Activated gamma-delta T cell treated with anti-CD3 and anti-CD28 coated beads, Interleukin-2, amount 50 U/mL, for 16 hours (primary cell): Measurements from ENCODE around the gene SH3RF3.

ENCODE experiments used
- DNase-seq: peaks from one replicate; pipeline ENCODE4 v3.0.0-alpha.2; 2020; ENCODE audit warnings: low read depth

The SH3RF3 gene

DNA sequence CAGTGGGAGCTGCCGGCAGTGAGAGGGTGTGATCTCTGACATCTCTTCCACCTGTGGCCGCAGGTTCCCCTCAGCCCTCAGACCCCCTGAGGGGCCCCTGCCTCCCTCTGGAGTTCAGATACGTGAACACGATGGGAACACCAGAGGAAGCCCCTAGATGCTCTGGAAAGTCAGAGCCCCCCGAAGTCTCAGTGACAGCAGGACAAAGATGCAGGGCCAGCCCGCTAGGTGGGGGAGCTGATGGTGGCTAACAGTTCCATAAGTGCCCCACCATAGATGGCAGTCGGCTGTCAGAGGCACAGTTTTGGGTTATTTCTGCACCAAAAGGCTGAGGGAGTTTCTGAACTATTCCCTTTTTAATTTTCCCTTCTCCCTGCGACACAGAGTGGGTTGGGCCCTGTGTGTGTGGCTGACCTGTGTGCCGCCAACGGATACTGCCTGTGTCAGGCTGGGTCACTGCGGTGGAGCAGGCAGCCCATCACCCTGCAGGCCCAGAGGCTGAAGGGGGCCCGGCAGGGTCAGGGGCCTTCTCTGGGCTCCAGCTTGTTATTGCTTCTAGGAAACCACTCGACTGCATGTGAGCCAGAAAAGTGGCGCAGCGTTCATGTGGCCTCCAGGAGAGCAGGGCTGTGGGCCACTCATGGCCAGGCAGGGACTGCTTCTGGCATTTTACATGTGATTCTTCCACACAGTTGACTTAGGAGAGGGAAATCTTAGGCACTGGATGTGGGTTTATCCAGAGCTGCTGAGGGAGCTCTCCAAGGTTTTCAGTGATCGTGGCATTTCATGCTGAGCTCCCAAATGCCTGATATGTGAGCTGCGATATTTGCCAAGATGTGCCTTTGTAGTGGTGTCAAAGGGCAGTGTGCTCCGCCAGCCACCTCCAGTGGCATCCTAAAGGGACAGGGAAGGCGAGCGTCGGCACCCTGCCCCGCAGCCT is 225.1 kb downstream of the SH3RF3 start:
- no peak for DNase-seq

GRCh38 chr2:109355192-109355843 is 226.3 kb downstream of the SH3RF3 start:
- DNase-seq: no peak

DNA sequence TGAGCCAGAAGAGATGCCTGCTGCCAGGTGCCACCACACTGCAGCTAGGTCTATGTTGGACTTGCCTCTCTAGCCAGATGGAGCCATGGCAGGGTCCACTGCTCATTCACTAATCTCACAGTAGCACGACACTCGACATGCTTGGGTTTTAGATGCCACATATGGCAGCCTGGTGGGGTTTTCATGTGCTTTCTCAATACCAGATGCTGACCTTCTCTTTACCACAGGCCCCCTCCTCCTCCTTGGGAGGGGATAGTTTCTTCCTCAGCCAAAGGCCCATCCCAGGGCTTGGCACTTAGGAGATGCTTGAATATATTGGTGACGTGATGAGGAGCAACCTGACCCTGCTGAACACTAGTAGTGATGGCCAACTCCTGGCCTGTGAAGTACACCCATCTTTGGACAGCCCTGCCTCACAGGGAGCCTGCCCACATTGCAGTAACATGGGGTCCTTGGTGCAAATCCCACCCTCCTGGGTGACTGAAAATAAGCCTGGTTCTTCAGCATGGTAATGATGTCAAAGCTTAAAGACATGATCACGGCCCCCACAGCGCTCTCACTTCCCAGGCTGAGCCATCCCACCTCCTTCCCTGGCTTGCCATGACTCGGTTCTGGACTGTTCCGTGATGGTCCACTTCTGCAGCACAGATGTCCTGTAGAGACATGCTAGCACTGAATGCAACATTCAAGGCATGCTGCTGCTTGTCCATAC is 227.5 kb downstream of the SH3RF3 start:
- no peak for DNase-seq

GRCh38 chr2:109364217-109364616 is 235.2 kb downstream of the SH3RF3 start:
- no peak for DNase-seq

- DNase-seq: no peak
Observed at GRCh38 chr2:109365131-109365530, 236.1 kb downstream of the SH3RF3 start.

DNA sequence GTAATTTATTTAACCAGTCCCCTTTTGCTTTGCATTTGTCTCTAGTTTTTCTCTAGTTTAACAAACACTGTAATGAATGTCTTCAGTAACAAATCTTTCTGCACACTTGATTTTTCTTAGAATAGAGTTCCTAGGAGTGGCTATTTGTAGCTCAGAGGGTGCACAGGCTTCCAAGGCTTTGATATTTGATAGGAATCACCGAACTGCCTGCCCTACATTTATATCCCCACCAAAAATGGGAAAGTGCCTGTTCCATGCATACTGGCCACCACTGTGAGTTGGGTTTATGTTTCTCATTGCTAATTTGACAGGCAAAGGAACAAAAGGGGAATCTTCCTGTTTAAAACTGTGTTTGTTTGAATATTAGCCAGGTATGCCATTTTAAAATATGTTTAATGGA is 238.7 kb downstream of the SH3RF3 start:
- no peak for DNase-seq

- no peak for DNase-seq
Observed at GRCh38 chr2:109368798-109369197, 239.8 kb downstream of the SH3RF3 start.

DNA sequence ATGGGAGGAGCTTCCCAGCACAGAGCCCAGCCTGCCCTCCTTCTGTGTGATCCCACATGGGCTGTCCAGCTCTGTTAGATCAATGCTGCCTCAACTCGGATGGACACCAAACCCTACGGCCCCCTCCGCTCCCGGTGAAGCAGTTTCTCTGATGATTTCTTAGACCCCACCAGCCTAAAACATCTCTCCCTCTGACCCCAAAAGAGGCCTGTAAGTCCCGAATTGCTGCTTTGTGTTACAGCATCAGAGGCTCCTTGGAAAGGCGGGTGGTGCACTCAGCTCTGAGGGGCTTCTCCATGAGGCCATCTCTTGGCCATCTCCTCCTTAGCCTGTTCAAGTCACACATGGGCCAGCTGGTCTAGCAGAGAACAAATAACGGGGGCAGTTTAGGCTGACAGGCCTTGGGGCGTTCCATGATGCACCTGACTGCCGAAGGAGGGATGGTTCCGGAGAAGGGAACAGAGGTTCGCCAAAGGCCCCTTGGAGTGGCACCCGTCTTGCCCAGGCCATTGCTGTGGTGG is 240.7 kb downstream of the SH3RF3 start:
- no peak for DNase-seq

- no peak for DNase-seq
Observed at GRCh38 chr2:109370399-109371035, 241.5 kb downstream of the SH3RF3 start.

DNA sequence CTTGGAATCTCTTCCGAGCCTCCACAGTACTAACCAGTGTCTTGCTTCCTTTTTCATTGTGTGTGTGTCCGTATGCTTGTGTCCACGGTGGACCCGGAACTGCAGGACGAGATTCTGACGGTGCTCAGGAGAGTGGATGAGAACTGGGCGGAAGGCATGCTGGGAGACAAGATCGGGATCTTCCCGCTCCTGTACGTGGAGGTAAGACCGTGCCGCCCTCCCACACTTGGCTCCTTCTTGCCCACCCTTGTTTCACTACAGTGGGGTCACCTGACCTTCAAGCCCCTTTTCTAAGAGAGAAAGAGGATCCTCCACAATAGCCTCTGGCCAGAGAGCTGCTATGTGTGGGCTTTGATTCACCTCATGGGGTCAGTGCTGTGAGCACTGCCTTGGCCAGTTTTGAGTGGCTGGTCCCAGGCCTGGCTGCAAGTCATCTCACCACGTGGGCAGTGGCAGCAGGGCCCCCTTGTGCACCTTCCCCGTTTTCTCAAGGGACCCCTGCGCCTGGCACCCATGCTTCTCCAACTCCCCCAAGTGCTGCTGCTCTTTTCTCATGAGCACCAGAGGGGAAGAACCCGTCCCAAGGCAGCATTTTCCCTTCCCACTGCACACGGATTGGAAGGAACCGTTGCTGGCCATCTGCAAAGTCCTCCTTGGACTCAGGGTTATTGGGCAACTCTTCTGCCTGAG is 242.6 kb downstream of the SH3RF3 start:
- no peak for DNase-seq

DNA sequence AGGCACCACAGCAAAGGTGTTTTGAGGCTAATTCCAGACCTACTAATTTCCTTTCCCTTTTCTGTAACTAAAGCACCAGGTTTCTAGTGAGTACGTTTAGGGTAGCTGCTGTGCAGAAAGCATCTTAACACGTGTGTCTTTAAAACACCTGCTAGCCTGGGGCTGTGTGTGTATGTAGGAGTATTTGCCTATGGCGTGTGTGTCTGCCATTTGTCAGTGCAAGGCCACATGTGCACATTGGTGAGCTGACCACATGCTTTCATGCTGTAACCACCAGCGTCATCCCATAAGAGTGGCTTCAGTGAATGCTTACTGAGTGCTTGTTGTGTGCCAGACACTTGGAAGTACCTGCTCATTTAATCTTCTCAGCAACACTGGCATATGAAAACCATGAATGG is 243.2 kb downstream of the SH3RF3 start:
- no peak for DNase-seq

DNA sequence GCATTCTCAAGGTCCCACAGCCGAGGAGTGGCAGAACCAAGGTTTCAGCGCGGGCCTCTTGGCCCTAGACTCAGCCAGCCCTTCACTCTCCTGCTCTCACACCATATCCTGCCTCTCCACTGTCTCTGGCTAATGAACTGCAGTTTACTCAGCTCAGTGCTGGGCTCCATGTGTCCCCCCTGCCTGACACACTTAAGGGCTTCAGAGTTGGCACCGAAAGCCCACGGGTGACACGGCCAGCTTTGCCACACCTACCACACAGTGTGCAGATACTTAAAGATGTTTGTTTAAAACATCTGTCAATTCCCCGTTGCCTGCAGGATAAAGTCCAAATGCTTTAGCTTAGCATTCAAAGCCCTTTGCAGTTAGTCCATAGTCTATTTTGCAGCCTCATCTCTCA is 243.6 kb downstream of the SH3RF3 start:
- no peak for DNase-seq

- DNase-seq: no peak
Observed at GRCh38 chr2:109373791-109374547, 245.0 kb downstream of the SH3RF3 start.

DNA sequence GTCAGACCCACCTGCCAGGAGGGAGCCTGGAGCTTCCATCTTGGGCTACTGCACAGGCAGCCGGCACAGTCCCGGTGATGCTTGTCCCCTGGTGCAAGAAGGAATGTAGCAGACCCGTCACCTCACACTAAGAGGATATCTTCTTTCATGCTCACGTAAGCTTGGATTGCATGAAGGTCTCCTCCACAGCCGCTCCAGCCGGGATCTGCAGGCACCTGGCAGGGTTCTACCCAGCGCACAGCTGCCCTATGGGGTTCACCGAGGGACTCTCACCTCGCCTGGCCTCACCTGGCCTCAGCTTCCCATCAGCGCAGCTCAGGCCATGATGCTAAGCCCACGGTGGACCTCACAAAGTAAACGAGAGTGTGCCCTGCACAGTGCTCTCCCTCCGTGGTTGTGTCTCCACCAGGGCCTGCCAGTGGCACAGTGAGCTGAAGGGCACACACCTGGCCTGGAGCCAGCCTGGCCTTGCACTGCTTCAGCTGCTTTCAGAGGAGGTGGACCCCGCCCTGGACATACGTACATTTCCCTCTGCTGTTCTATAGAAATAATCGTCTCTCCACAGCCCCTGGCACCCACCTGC is 245.6 kb downstream of the SH3RF3 start:
- no peak for DNase-seq

- no peak for DNase-seq
Observed at GRCh38 chr2:109375131-109375561, 246.1 kb downstream of the SH3RF3 start.

DNA sequence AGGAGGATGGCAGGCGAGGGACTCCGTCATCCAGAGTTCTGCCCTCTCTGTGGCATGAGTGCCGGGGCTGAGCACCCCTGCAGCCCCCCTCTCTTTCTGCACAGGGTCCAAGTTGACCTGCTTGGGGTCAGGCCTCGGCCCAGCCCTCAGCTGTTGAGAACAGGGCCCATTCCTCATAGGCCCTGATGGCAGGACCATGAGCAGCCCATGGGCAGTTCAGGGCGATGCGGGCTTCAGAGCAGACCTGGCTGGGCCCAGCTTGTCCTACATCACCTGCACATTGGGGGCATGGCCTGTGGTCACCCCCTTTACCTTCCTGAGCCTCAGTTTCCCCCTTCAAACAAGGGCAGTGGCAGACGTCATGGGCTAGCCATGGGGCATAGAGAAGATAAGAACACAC is 246.7 kb downstream of the SH3RF3 start:
- DNase-seq: no peak

DNA sequence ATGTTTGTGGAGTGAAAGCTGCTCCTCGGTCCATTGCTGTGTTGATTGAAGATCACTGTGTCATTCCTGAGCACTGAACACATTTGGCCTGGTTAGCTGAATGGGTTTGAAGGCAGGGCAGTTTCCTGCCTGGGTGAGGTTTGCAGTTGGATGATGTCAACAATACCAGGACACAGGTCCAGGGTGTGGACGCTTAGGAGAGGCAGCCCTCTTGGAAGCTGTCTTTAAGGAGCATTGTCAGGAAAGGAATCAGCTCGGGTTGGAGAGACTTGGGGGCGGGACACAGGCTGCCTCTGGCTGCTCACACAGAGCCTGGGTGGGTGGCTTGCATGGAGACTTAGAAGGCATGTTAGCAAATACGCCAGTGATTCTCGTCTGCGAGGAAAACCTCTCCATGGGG is 247.1 kb downstream of the SH3RF3 start:
- DNase-seq: no peak

DNA sequence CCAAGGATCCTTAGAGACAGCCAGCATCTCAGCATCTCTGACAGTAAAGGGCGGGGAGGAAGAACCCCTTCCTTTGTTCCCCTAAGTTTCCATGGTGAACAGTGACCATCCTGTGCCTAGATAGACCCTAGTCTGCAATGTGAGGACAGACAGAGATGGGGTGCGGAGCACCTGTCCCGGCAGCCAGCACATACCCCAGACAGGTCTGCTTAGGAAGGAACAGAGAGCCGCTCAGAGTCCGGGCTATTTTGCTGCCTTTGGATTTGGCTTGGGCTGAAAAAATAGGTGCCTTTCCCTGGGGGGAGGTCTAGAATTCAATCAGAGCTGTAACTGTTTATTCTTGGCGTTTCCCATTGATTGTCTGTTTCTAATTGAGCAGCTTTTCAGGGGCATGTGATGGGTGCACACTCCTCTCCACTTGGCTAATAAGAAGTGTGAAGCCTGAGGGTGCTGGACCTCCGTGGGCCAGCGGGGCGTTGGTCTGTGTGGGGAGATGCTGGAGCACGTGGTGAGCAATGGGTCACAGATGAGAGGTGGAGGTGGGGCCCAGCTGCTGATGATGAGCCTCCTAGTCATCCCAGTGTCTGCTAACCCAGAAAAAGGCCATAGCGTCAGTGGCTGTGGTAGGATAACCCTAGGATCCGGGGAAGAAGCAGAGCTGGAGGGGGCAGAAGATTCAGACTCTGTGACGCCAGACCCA is 247.9 kb downstream of the SH3RF3 start:
- no peak for DNase-seq

- no peak for DNase-seq
Observed at GRCh38 chr2:109377976-109378375, 249.0 kb downstream of the SH3RF3 start.

DNA sequence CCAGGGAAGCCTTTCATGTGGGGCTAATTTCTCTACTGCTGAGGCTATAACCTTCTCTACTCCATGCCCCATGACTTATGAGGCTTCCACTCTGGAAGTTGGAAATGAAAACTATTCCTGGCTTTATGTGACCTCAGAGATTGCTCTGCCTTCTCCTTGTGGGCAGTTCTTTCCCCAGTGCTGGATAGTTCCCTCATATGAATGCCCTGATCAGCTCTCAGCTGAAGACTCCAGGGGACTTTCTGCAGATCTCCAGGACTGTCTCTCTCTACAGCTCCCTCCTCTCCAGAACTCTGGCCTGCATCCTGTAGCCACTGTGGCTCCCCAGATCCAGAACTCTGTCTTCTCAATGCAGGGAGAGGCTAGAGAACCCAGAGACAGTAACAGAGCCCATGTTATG is 249.7 kb downstream of the SH3RF3 start:
- DNase-seq: no peak
